Measurements from ENCODE around the gene BDNF.
"Not testable (repeated sequence)": the region's sequence is repeated elsewhere in the genome, so short reads cannot be mapped to it uniquely, and the experiment has no call there.

BDNF gene

GRCh38 chr11:27672836-27673464 lies 27.3 kb downstream of the BDNF start:
- no peak for DNase-seq (ENCODE audit: low read depth in 4 of 4, low spot score in 1 of 4)

- not testable (repeated sequence) for DNase-seq (ENCODE audit: low read depth in 4 of 4, low spot score in 1 of 4)
These were observed 34.6 kb downstream of the BDNF start for GRCh38 chr11:27665508-27666101.

GRCh38 chr11:27663326-27663725 lies 36.9 kb downstream of the BDNF start:
- no peak for DNase-seq (ENCODE audit: low read depth in 4 of 4, low spot score in 1 of 4)

- DNase-seq (ENCODE audit: low read depth in 4 of 4, low spot score in 1 of 4) = no peak
These were observed 40.1 kb downstream of the BDNF start for GRCh38 chr11:27660171-27660570.

- no peak for DNase-seq (ENCODE audit: low read depth in 4 of 4, low spot score in 1 of 4)
These were observed 41.6 kb downstream of the BDNF start for GRCh38 chr11:27658535-27659236.

GRCh38 chr11:27656806-27657483 lies 43.3 kb downstream of the BDNF start:
- DNase-seq (ENCODE audit: low read depth in 4 of 4, low spot score in 1 of 4) = no peak

DNA sequence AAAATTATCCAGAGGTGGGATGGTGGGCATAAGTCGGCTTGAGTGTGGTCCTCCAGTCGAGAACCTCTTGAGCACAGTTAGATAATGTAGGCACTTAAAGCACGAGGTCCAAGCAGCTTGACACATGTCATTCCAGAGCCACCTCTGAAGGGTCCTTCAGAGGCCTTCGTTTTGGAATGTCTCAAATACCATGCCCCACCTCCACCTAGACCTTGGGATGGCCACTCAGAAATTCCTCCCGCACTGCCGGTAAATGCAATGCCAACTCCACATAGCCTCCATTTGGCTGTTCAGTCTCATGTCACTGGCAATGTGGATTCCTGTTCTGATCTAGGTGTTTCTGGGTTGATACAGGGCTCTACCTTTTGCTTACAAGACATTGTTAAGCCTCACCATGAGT lies 43.9 kb downstream of the BDNF start:
- no peak for DNase-seq (ENCODE audit: low read depth in 4 of 4, low spot score in 1 of 4)

DNA sequence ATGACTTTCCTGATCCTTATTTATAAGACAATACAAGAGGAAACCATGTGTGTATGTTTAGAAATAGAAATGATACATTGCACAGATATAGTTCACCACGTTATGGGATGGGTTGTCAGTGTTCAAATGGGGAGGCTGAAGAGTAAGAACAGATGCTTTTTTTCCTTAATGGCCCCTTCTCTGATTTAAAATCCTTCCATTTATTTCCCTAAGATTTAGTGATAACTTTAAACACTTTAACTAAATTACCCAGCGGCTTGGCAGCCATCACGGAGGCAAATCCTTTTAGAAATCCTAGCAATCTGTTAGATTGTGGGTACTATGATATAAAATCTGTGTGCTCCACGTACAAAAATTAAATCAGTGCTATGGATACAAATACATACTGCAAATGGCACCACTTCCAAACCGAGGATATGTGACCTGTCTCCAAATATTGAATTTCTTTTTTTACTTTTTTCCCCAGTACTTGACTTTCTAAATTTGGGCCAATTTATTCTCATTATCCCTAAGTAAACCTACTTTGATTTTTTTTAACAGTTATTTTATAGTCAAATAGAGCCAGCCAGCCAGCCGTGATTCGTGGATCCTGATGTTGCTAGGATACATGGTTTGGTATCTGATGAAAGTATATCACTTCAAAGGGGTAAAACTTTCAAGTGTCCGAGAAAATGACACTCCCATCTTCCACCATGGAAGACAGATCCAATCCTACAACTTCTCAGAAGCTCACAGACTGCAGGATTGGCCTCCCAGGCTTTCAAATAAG lies 46.1 kb downstream of the BDNF start:
- no peak for DNase-seq (ENCODE audit: low read depth in 4 of 4, low spot score in 1 of 4)

DNA sequence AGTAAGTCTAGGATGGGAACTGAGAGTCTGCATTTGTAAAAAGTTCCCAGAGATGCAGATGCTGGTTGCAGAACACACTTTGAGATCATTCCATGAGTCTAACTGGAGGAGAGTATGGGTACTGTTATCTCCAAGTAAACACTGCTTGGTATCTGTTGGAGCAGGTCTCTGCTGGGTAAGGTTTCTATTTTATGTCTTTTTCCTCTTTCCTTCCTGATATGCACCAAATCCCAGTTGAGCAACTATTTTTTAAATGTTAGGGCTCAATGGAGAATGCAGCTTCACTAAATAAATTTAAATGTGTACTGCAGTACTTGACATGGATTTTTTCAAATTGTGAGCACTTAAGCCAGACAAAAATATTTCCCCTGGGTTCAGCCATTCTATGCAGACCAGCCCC lies 48.5 kb downstream of the BDNF start:
- no peak for DNase-seq (ENCODE audit: low read depth in 4 of 4, low spot score in 1 of 4)

GRCh38 chr11:27650988-27651387 lies 49.3 kb downstream of the BDNF start:
- DNase-seq (ENCODE audit: low read depth in 4 of 4, low spot score in 1 of 4) = no peak

GRCh38 chr11:27649800-27650199 lies 50.5 kb downstream of the BDNF start:
- DNase-seq (ENCODE audit: low read depth in 4 of 4, low spot score in 1 of 4) = no peak

DNA sequence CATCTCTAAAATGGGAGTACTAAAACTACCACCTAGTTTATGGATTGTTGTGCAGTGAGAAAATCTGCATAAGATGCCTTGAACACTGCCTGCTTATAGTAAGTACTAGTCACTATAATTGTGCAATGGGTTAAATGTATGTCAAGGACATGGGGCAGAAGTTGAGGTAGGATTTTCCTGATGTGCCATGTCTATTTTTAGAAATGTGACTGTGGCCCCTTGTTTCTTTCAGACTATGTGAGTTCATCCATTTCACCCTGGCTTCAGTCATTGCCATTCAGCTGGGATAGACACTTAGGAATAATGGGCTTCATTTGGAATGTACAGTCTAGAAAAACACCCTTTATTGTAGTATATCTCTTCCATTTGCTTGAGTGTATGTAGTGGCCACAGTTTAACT lies 51.4 kb downstream of the BDNF start:
- no peak for DNase-seq (ENCODE audit: low read depth in 4 of 4, low spot score in 1 of 4)

- DNase-seq (ENCODE audit: low read depth in 4 of 4, low spot score in 1 of 4) = no peak
These were observed 54.0 kb downstream of the BDNF start for GRCh38 chr11:27646051-27646818.

- no peak for DNase-seq (ENCODE audit: low read depth in 4 of 4, low spot score in 1 of 4)
These were observed 57.3 kb downstream of the BDNF start for GRCh38 chr11:27642954-27643353.

GRCh38 chr11:27640954-27641353 lies 59.3 kb downstream of the BDNF start:
- no peak for DNase-seq (ENCODE audit: low read depth in 4 of 4, low spot score in 1 of 4)

- no peak for DNase-seq (ENCODE audit: low read depth in 4 of 4, low spot score in 1 of 4)
These were observed 64.7 kb downstream of the BDNF start for GRCh38 chr11:27635567-27636037.

GRCh38 chr11:27634776-27635175 lies 65.5 kb downstream of the BDNF start:
- not testable (repeated sequence) for DNase-seq (ENCODE audit: low read depth in 4 of 4, low spot score in 1 of 4)

DNA sequence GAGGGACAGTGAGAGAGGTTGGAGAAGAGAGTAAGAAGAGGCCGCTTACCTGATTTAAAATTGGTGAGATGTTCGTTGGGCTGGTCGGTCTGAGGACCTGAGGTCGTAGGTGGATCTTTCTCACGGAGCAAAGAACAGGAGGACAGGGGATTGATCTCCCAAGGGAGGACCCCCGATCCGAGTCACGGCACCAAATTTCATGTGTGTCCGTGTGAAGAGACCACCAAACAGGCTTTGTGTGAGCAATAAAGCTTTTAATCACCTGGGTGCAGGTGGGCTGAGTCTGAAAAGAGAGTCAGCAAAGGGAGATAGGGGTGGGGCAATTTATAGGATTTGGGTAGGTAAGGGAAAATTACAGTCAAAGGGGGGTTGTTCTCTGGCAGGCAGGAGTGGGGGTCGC lies 66.0 kb downstream of the BDNF start:
- DNase-seq (ENCODE audit: low read depth in 4 of 4, low spot score in 1 of 4) = not testable (repeated sequence)

DNA sequence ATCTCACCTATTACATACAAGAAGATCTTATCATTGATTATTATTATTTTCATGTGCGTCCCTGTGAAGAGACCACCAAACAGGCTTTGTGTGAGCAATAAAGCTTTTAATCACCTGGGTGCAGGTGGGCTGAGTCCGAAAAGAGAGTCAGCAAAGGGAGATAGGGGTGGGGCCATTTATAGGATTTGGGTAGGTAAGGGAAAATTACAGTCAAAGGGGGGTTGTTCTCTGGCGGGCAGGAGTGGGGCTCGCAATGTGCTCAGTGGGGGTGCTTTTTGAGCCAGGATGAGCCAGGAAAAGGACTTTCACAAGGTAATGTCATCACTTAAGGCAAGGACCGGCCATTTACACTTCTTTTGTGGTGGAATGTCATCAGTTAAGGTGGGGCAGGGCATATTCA lies 71.2 kb downstream of the BDNF start:
- not testable (repeated sequence) for DNase-seq (ENCODE audit: low read depth in 4 of 4, low spot score in 1 of 4)

GRCh38 chr11:27627979-27628378 lies 72.3 kb downstream of the BDNF start:
- no peak for DNase-seq (ENCODE audit: low read depth in 4 of 4, low spot score in 1 of 4)
